DND-41 (cell line): Measurements from ENCODE around the gene HSF4.

ENCODE experiments used
- ATAC-seq: fragments of 200-7000 bp; cut with Tn5 transposase; 3 replicates; pipeline ENCODE4 v1.9.1; 2021; ENCODE audit warnings: low read depth; ENCODE audit not compliant: insufficient read depth
- DNase-seq: peaks from one replicate; pipeline ENCODE4 v3.0.0-alpha.2; 2020
- H2AFZ ChIP-seq: 2 replicates; pipeline ENCODE4 v1.6.0; 2012; ENCODE audit warnings: low read depth, low read length
- H3K27ac ChIP-seq: 2 replicates; pipeline ENCODE4 v1.5.1; 2012; ENCODE audit warnings: low read length, inconsistent platforms
- H3K27me3 ChIP-seq: fragments of 200-600 bp; sonication (generic); 2 replicates; pipeline ENCODE4 v1.6.0; 2012; ENCODE audit warnings: low read length, mild to moderate bottlenecking, inconsistent platforms; ENCODE audit not compliant: insufficient read depth, poor library complexity
- H3K36me3 ChIP-seq: 2 replicates; pipeline ENCODE4 v1.5.1; 2012; ENCODE audit warnings: low read length, inconsistent platforms; ENCODE audit not compliant: insufficient read depth
- H3K4me1 ChIP-seq: 2 replicates; pipeline ENCODE4 v1.5.1; 2012; ENCODE audit warnings: mild to moderate bottlenecking, low read length; ENCODE audit not compliant: insufficient read depth
- H3K4me2 ChIP-seq: 2 replicates; pipeline ENCODE4 v1.6.0; 2012; ENCODE audit warnings: mild to moderate bottlenecking, moderate library complexity, low read length, inconsistent platforms; ENCODE audit not compliant: insufficient read depth
- H3K4me3 ChIP-seq, 2 experiments: fragments of 200-600 bp in 1 of 2; shearing (Covaris generic) in 1 of 2; 2 replicates each; pipeline ENCODE4 v1.5.1; 2012 to 2016; ENCODE audit warnings: inconsistent platforms in 2 of 2, low read length in 2 of 2, mild to moderate bottlenecking in 2 of 2, low read depth in 1 of 2, moderate library complexity in 1 of 2
- H3K79me2 ChIP-seq: 2 replicates; pipeline ENCODE4 v1.6.0; 2012; ENCODE audit warnings: low read length, inconsistent platforms; ENCODE audit not compliant: insufficient read depth
- H3K9ac ChIP-seq: 2 replicates; pipeline ENCODE4 v1.6.0; 2012; ENCODE audit warnings: low read depth, mild to moderate bottlenecking, inconsistent platforms, low read length, moderate library complexity
- H3K9me3 ChIP-seq: 2 replicates; pipeline ENCODE4 v1.5.1; 2012; ENCODE audit warnings: low read length, moderate library complexity, mild to moderate bottlenecking, inconsistent platforms; ENCODE audit not compliant: insufficient read depth, severe bottlenecking
- H4K20me1 ChIP-seq: 2 replicates; pipeline ENCODE4 v1.6.0; 2012; ENCODE audit warnings: low read length; ENCODE audit not compliant: insufficient read depth
- CTCF ChIP-seq: IDR thresholded peaks from 2 replicates; pipeline ENCODE4 v1.5.1; 2012; ENCODE audit warnings: borderline replicate concordance, low read length, moderate library complexity, mild to moderate bottlenecking; ENCODE audit not compliant: poor library complexity, severe bottlenecking; ENCODE audit errors: extremely low read depth
- EZH2 ChIP-seq: IDR thresholded peaks from 3 replicates; pipeline ENCODE4 v1.6.1; 2012; ENCODE audit warnings: borderline replicate concordance, low read depth, mild to moderate bottlenecking, moderate library complexity, low read length, inconsistent platforms; ENCODE audit not compliant: severe bottlenecking

Gene HSF4

GRCh38 chr16:67192781-67193361 lies 28.3 kb downstream of the HSF4 start:
- Histone ChIP-seq H3K36me3 (peaks cover 55% of the 10 kb centered on the region), H3K9me3 (no peaks in the 10 kb centered on the region)

GRCh38 chr16:67193536-67193935 lies 29.0 kb downstream of the HSF4 start:
- Histone ChIP-seq H3K79me2 (peaks cover 41% of the 10 kb centered on the region), H3K9me3 (no peaks in the 10 kb centered on the region), H3K4me1 (peaks cover 37% of the 10 kb centered on the region), H3K9ac (peak overlapping the region; percentile 85), H3K27me3 (no peaks in the 10 kb centered on the region), H3K27ac (peak overlapping the region; percentile 80), H3K4me2 (peak overlapping the region; percentile 96), H3K4me3 (peak overlapping the region; percentile 92 to 94; a peak in 3 of 4 replicates), H2AFZ (no peak overlapping the region), H4K20me1 (peaks cover 44% of the 10 kb centered on the region), H3K36me3 (peaks cover 62% of the 10 kb centered on the region)
- TF ChIP-seq CTCF (no peak), EZH2 (no peak)
- ATAC-seq (no peak), DNase-seq (no peak)

More at GRCh38 chr16:67192781-67193361, 28.3 kb downstream of the HSF4 start:
- ATAC-seq (no peak), DNase-seq (peak; percentile 22)
- Histone ChIP-seq H2AFZ (no peak overlapping the region), H3K4me1 (peaks cover 37% of the 10 kb centered on the region), H3K79me2 (peaks cover 41% of the 10 kb centered on the region), H3K4me3 (peak overlapping the region; percentile 92 to 94), H3K9ac (peak overlapping the region; percentile 85), H3K27ac (peak overlapping the region; percentile 80), H3K4me2 (peak overlapping the region; percentile 96), H3K27me3 (no peaks in the 10 kb centered on the region), H4K20me1 (peaks cover 41% of the 10 kb centered on the region)
- TF ChIP-seq CTCF (no peak), EZH2 (no peak)

GRCh38 chr16:67194260-67194659 lies 29.7 kb downstream of the HSF4 start:
- peak overlapping the region in 1 of 2 experiments; percentile 94; a peak in 2 of 4 replicates for H3K4me3 ChIP-seq
- no peak overlapping the region for H2AFZ ChIP-seq
- peak overlapping the region; percentile 96 for H3K4me2 ChIP-seq
- peaks cover 41% of the 10 kb centered on the region for H3K79me2 ChIP-seq
- TF ChIP-seq EZH2 = no peak
- no peak for TF ChIP-seq CTCF
- H3K9me3 ChIP-seq = no peaks in the 10 kb centered on the region
- peaks cover 68% of the 10 kb centered on the region for H3K36me3 ChIP-seq
- H3K4me1 ChIP-seq = peaks cover 37% of the 10 kb centered on the region
- H3K27me3 ChIP-seq = no peaks in the 10 kb centered on the region
- DNase-seq = no peak
- 0 out of 2 replicates have a peak overlapping the region, but pooled peaks have one; percentile 85 for H3K9ac ChIP-seq
- ATAC-seq = no peak
- no peak overlapping the region for H3K27ac ChIP-seq
- peaks cover 44% of the 10 kb centered on the region for H4K20me1 ChIP-seq
